Measurements from ENCODE around the gene KATNAL1. TPM values are rescaled to one million over a fixed set of nuclear protein-coding genes. Genes with fewer than 3 reads are reported as not detected.

Gene KATNAL1
- polyA plus RNA-seq, 4 donors: 10.7 to 15.9 (median 11.9) TPM

- no peak for DNase-seq (ENCODE audit: low read depth in 4 of 4, low spot score in 2 of 4)
These were observed 26.3 kb upstream of the KATNAL1 start for GRCh38 chr13:30333616-30334015.

- no peak for DNase-seq (ENCODE audit: low read depth in 4 of 4, low spot score in 2 of 4)
These were observed 25.2 kb upstream of the KATNAL1 start for GRCh38 chr13:30332456-30333143.

- DNase-seq (ENCODE audit: low read depth in 4 of 4, low spot score in 2 of 4): no peak
These were observed 24.0 kb upstream of the KATNAL1 start for GRCh38 chr13:30331331-30331771.

DNA sequence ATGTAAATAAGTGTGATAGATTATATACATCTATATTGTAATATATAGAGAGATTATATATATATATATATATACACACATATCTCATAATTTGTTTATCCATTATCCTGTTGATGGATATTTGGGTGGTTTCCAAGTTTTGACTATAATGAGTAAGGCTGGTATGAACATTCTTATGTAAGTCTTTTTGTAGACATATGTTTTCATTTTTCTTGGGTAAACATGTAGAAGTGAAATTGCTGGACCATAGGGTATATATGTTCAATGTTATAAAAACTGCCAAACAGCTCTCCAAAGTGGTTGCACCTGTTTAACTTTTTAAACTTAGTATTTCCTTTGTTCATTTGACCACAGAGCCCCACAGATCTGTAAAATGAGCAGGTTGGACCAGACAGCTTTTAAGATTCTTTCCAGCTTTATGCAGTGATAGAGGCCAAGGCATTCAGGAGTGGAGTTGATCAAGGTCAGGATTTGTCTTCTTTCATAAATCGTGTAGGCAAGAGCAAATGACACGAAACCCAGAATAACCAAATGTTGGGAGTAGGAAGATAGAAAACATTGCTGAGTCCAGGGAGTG, 21.7 kb upstream of the KATNAL1 start:
- no peak for DNase-seq (ENCODE audit: low read depth in 4 of 4, low spot score in 2 of 4)

GRCh38 chr13:30325668-30326067, 18.3 kb upstream of the KATNAL1 start:
- DNase-seq (ENCODE audit: low read depth in 4 of 4, low spot score in 2 of 4): no peak

- no peak for DNase-seq (ENCODE audit: low read depth in 4 of 4, low spot score in 2 of 4)
These were observed 16.2 kb upstream of the KATNAL1 start for GRCh38 chr13:30323524-30323923.

GRCh38 chr13:30322428-30322827, 15.1 kb upstream of the KATNAL1 start:
- no peak for DNase-seq (ENCODE audit: low read depth in 4 of 4, low spot score in 2 of 4)

- DNase-seq (ENCODE audit: low read depth in 4 of 4, low spot score in 2 of 4): no peak
These were observed 13.9 kb upstream of the KATNAL1 start for GRCh38 chr13:30321256-30321655.

DNA sequence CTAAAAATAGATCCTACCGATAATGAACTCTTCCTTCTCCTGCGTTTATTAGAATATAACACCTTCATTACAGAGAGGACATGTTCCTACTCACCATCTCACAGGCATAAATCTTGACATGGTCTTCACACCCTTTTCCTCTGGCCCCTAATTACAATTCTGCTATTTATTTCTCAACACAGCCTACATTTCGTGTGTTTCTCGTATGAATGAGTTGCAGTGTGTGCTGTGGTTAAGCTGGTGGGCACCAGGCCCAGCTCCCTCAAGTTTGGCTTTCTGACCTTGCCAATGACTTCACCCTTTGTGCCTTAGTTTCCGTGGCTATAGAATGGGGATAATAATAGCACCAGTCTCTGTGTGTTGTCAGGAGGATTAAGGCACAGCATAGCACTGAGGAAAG, 12.3 kb upstream of the KATNAL1 start:
- no peak for DNase-seq (ENCODE audit: low read depth in 4 of 4, low spot score in 2 of 4)

GRCh38 chr13:30319130-30319529, 11.8 kb upstream of the KATNAL1 start:
- DNase-seq (ENCODE audit: low read depth in 4 of 4, low spot score in 2 of 4): no peak

DNA sequence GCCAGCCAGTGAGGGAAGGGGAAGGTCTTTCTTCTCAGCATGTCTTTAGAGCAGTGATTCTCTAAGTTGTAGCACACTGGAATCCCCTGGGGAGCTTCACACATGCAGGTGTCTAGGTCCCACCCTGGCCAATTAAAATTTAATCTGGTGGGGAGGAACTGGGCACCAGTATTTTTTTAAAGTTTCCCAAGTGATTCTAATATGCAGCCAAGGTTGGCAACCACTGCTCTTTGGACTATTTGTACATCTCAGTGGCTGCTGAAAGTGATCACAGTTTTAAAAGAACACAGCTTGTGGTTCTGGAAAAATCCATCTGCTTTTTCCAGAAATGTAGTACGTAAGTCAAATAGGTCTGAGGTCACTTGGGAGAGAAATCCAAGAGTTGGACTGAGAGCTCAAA, 10.7 kb upstream of the KATNAL1 start:
- DNase-seq (ENCODE audit: low read depth in 4 of 4, low spot score in 2 of 4): no peak

DNA sequence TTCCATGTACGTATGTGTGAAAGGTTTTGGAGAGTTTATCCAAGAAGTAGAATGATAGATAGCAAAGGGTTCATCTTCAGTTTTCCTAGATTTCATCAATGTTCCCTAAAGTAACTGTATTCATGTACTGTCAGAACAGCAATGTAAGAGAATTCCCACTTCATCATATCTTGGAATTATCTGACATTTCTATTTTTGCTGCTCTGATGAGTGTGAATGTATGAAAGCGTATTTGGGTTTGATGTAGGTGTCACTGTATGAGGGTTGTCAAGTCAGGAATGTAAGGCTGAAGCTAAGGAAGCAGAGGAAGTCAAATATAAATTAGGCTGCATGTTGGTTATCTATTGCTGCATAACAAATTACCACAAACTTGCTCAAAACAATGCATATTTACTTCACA, 7.2 kb upstream of the KATNAL1 start:
- no peak for DNase-seq (ENCODE audit: low read depth in 4 of 4, low spot score in 2 of 4)

- no peak for DNase-seq (ENCODE audit: low read depth in 4 of 4, low spot score in 2 of 4)
These were observed 6.7 kb upstream of the KATNAL1 start for GRCh38 chr13:30314069-30314468.

DNA sequence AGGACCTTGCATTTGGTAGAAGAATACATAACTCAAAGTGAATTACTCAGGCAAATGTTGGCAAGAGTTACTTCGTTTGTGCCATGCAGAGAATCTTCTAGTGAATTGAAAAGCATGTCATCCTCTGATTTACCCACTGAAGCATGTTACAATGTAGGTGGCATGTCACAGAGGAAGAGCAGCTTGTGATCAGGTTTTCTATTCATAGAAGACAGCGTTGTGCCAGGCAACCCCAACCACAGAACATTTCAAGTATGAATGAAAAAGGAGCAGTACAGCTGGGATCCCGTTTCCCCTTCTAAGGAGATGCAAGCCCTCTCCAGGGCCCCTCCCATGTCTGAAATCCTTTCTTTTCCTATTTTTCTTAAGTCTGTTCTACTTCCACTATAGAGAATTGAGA, 6.0 kb upstream of the KATNAL1 start:
- DNase-seq (ENCODE audit: low read depth in 4 of 4, low spot score in 2 of 4): no peak

DNA sequence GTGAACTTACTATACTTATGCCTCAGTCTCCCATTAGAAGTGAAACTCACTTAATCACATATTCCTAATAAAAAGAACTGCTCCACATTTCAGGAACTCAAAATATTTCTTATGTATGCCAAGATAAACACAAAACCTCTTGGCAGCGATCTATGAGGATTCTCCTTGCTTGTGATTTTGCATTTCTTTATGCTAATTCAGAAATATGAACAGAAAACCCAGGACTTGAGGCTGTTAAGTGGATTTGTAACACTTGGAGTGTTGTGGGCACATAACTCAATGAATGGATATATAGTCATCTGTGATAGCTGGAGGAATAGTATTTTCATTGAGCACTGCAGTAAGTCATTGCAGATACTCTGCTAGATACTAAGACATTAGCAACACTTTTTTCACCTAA, 5.6 kb upstream of the KATNAL1 start:
- DNase-seq (ENCODE audit: low read depth in 4 of 4, low spot score in 2 of 4): no peak

DNA sequence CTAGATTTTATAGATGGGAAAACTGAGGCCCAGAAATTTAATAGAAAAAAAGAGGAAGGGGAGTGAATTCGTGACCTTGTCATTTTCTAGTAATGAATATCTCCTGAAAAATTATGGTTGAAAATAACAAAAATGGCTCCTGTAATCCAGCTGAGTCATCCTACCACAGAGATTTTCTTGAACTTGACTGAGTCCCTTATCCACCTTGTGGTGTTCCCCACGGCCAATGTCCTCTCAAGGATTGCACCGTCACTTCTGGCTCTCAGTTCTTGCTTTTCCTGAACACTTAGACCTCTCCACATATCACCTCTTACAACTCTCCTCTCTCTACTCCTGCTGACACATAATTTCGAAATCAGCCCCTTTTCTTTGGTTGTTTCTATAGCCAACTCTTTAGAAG, 1.2 kb upstream of the KATNAL1 start:
- DNase-seq (ENCODE audit: low read depth in 4 of 4, low spot score in 2 of 4): no peak

DNA sequence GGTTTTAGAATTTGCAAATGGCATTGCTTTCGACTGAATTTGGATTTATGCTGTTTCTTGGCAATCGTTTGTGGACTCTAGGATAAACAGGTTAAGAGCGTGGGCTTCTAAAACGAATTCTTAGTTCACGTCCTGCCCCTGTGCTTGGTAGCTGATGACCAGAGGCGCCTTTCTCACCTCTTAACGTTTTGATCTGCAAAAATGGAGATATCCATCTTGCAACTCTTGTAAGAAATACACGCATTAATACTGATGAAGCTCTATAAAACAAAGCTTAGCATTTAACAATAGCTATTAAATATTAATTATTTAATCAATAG, 580 bp upstream of the KATNAL1 start:
- DNase-seq (ENCODE audit: low read depth in 4 of 4, low spot score in 2 of 4): peak in 1 of 4 donors; percentile 6

DNA sequence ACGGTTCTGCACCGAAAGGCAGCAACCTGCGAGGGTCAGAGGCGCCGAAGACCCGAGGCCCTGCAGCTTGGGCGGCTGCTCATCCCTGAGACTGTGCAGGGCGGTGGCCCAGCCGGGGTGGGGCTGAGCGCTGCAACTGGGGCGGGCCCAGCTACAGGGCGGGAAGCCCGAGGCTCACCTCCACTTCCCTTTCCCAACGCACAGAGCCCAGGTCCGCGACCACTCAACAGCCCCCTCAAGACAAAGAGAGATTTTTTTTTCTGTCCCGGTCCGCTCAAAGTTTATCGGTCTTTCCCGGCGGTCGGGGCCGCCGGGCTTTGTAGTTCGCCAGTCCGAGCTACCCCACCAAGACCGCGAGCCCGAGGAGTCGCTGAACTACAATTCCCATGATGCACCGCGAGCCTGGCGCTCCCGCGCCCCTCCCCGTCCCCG, 573 bp downstream of the KATNAL1 start:
- DNase-seq (ENCODE audit: low read depth in 4 of 4, low spot score in 2 of 4): peak; percentile 85 to 94 (median 89)

GRCh38 chr13:30305456-30305970, 1.8 kb downstream of the KATNAL1 start:
- DNase-seq (ENCODE audit: low read depth in 4 of 4, low spot score in 2 of 4): no peak

DNA sequence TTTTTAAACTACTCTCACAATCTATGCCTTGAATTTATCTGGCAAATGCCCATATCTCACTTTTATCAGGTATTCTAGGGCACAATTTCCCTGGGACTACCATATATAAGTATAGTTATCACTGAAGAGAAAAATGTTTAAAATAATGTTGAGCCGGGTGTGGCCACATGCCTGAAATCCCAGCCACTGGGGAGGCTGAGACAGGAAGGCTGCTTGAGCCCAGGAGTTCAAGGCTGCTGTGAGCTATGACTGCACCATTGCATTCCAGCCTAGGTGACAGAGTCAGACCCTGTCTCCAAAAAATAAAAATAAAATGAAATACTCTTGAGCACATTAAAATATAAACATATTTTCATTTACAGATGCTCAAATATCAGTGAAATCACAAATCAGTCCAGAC, 4.1 kb downstream of the KATNAL1 start:
- no peak for DNase-seq (ENCODE audit: low read depth in 4 of 4, low spot score in 2 of 4)

GRCh38 chr13:30301827-30302226, 5.5 kb downstream of the KATNAL1 start:
- no peak for DNase-seq (ENCODE audit: low read depth in 4 of 4, low spot score in 2 of 4)

DNA sequence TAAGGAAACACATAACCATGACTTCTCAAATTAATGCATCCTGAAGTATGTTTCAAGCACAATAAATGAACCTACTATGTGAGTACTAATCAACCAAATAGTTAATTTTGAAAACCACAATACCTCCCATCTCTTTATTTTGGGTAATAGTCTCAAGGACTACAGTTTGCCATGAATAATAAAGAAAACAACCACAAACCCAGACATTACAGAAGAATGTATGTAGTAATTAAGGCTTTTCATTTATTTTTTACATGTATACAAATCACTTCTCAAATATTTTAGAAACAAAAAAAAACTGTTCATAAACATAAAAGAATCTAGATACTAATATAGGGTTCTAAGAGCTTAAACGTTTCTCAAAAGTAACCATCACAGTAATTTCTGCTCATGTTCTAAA, 6.8 kb downstream of the KATNAL1 start:
- DNase-seq (ENCODE audit: low read depth in 4 of 4, low spot score in 2 of 4): no peak

DNA sequence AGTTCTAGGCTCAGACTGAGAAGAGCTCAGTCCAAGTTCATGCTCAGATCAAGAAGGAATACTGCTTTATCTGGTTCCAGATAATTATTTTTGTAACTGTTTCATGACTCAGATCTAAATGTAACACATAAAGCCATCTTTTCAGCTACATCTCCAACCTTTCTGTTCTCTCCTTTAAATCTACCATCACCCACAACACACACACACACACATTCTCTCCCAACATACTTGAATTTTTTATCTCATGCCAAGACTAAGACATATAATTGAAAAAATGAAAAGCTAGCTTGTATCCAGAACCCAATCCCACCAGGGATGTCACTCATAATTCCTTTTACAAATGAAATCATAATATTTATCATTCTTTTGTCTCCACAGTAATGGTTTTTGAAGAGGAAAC, 7.6 kb downstream of the KATNAL1 start:
- DNase-seq (ENCODE audit: low read depth in 4 of 4, low spot score in 2 of 4): no peak

Data from left renal cortex interstitium (tissue), 4 donors.